Glutamatergic neuron (in vitro differentiated cells): Measurements from ENCODE around the gene PCDHGB4. TPM values are rescaled to one million over a fixed set of nuclear protein-coding genes. Genes with fewer than 3 reads are reported as not detected.

Source experiments
- DNase-seq: peaks from one replicate; pipeline ENCODE4 v3.0.0; 2022
- H3K27ac Mint-ChIP-seq: one replicate; pipeline ENCODE4 v1.8.0; 2020; ENCODE audit warnings: mild to moderate bottlenecking, mixed read lengths, inconsistent platforms; ENCODE audit not compliant: unreplicated experiment
- H3K27me3 Mint-ChIP-seq: one replicate; pipeline ENCODE4 v1.8.0; 2020; ENCODE audit warnings: mild to moderate bottlenecking, moderate library complexity, mixed read lengths, inconsistent platforms; ENCODE audit not compliant: unreplicated experiment
- H3K36me3 Mint-ChIP-seq: one replicate; pipeline ENCODE4 v1.8.0; 2020; ENCODE audit warnings: mild to moderate bottlenecking, mixed read lengths, inconsistent platforms; ENCODE audit not compliant: unreplicated experiment
- H3K4me1 Mint-ChIP-seq: one replicate; pipeline ENCODE4 v1.8.0; 2020; ENCODE audit warnings: mild to moderate bottlenecking, low read depth, mixed read lengths, inconsistent platforms; ENCODE audit not compliant: unreplicated experiment
- H3K4me3 Mint-ChIP-seq: one replicate; pipeline ENCODE4 v1.8.0; 2020; ENCODE audit warnings: mild to moderate bottlenecking, mixed read lengths, inconsistent platforms; ENCODE audit not compliant: unreplicated experiment
- H3K9me3 Mint-ChIP-seq: one replicate; pipeline ENCODE4 v1.8.0; 2020; ENCODE audit warnings: mild to moderate bottlenecking, moderate library complexity, mixed read lengths, inconsistent platforms; ENCODE audit not compliant: unreplicated experiment
- CTCF ChIP-seq: fragments of 200-600 bp; sonication (generic); IDR thresholded peaks from one replicate; pipeline ENCODE4 v1.5.0; 2021; ENCODE audit not compliant: partially characterized antibody, unreplicated experiment
- total RNA-seq: library from RNA; stranded (reverse); fragmentation: NEBNext Ultra II Directional; extraction: Animal tissue kit (Norgen Biotek cat#: 25700); gene quantifications from one replicate; pipeline ENCODE4 v1.2.1, GENCODE V29; 2021; ENCODE audit not compliant: unreplicated experiment

The PCDHGB4 gene
- total RNA-seq, 1 donor from 2014 or later, result 40.8 TPM

- TF ChIP-seq CTCF, result no peak
- Mint-ChIP-seq H3K4me1 (no peaks in the 10 kb centered on the region), H3K27me3 (peaks cover 4% of the 10 kb centered on the region), H3K36me3 (peaks cover 39% of the 10 kb centered on the region), H3K9me3 (peaks cover 12% of the 10 kb centered on the region), H3K27ac (no peak overlapping the region), H3K4me3 (no peak overlapping the region)
- no peak for DNase-seq
Measured at GRCh38 chr5:141439411-141440141, 52.1 kb downstream of the PCDHGB4 start.

Other genes starting within 250 kb of the PCDHGB4 start
- 7.2 TPM for gene PCDHB6, start 237.6 kb upstream of the PCDHGB4 start, total RNA-seq
- 3.4 TPM for gene PCDHB7, start 215.1 kb upstream of the PCDHGB4 start, total RNA-seq
- gene PCDHB8, start 209.9 kb upstream of the PCDHGB4 start, total RNA-seq, result 19.8 TPM
- gene PCDHB16, start 205.3 kb upstream of the PCDHGB4 start, total RNA-seq, result 20.1 TPM
- gene PCDHB9, start 200.5 kb upstream of the PCDHGB4 start, total RNA-seq, result 12.2 TPM
- gene PCDHB10, start 195.3 kb upstream of the PCDHGB4 start, total RNA-seq, result 17.7 TPM
- gene PCDHB11, start 188.1 kb upstream of the PCDHGB4 start, total RNA-seq, result 10.6 TPM
- 14.4 TPM for gene PCDHB12, start 179.0 kb upstream of the PCDHGB4 start, total RNA-seq
- gene PCDHB13, start 173.8 kb upstream of the PCDHGB4 start, total RNA-seq, result 12.7 TPM
- gene PCDHB14, start 164.4 kb upstream of the PCDHGB4 start, total RNA-seq, result 16.5 TPM
- 29.5 TPM for gene PCDHB15, start 142.3 kb upstream of the PCDHGB4 start, total RNA-seq
- gene SLC25A2, start 83.6 kb upstream of the PCDHGB4 start, total RNA-seq, result 1.9 TPM
- gene TAF7, start 66.9 kb upstream of the PCDHGB4 start, total RNA-seq, result 89.4 TPM
- 4.6 TPM for gene PCDHGA1, start 57.2 kb upstream of the PCDHGB4 start, total RNA-seq
- 3.0 TPM for gene PCDHGA2, start 48.9 kb upstream of the PCDHGB4 start, total RNA-seq
- gene PCDHGA3, start 43.9 kb upstream of the PCDHGB4 start, total RNA-seq, result 10.4 TPM
- 9.6 TPM for gene PCDHGB1, start 37.6 kb upstream of the PCDHGB4 start, total RNA-seq
- 8.2 TPM for gene PCDHGA4, start 32.7 kb upstream of the PCDHGB4 start, total RNA-seq
- gene PCDHGB2, start 27.7 kb upstream of the PCDHGB4 start, total RNA-seq, result 8.9 TPM
- 4.6 TPM for gene PCDHGA5, start 23.5 kb upstream of the PCDHGB4 start, total RNA-seq
- gene PCDHGB3, start 17.5 kb upstream of the PCDHGB4 start, total RNA-seq, result 6.2 TPM
- gene PCDHGA6, start 13.8 kb upstream of the PCDHGB4 start, total RNA-seq, result 6.3 TPM
- gene PCDHGA7, start 5.0 kb upstream of the PCDHGB4 start, total RNA-seq, result 4.2 TPM
- 7.2 TPM for gene PCDHGA8, start 4.9 kb downstream of the PCDHGB4 start, total RNA-seq
- 9.3 TPM for gene PCDHGB5, start 10.2 kb downstream of the PCDHGB4 start, total RNA-seq
- gene PCDHGA9, start 15.1 kb downstream of the PCDHGB4 start, total RNA-seq, result 5.5 TPM
- 59.8 TPM for gene PCDHGB6, start 20.3 kb downstream of the PCDHGB4 start, total RNA-seq
- 16.6 TPM for gene PCDHGA10, start 25.3 kb downstream of the PCDHGB4 start, total RNA-seq
- 38.6 TPM for gene PCDHGB7, start 30.0 kb downstream of the PCDHGB4 start, total RNA-seq
- 12.5 TPM for gene PCDHGA11, start 33.4 kb downstream of the PCDHGB4 start, total RNA-seq
- gene PCDHGA12, start 42.8 kb downstream of the PCDHGB4 start, total RNA-seq, result 6.1 TPM
- 40.1 TPM for gene PCDHGC3, start 88.3 kb downstream of the PCDHGB4 start, total RNA-seq
- gene PCDHGC4, start 97.3 kb downstream of the PCDHGB4 start, total RNA-seq, result 6.7 TPM
- gene PCDHGC5, start 101.4 kb downstream of the PCDHGB4 start, total RNA-seq, result 4.0 TPM
- gene DIAPH1, start 231.3 kb downstream of the PCDHGB4 start, total RNA-seq, result 51.6 TPM
- 81.8 TPM for gene HDAC3, start 249.2 kb downstream of the PCDHGB4 start, total RNA-seq
- 12.6 TPM for gene RELL2, start 249.3 kb downstream of the PCDHGB4 start, total RNA-seq